H1 (cell line): ENCODE data around the gene MAGI1. TPM values are rescaled to one million over a fixed set of nuclear protein-coding genes. Genes with fewer than 3 reads are reported as not detected.

ENCODE experiments used
- CTCF ChIA-PET: fragments of 300-600 bp; sonication (Branson Sonifier 250); formaldehyde crosslinking; loops from one replicate; lab custom pipeline; 2021; ENCODE audit not compliant: partially characterized antibody; lab: Charles Lee
- POLR2A ChIA-PET: fragments of 300-600 bp; sonication (Branson Sonifier 250); formaldehyde crosslinking; loops from one replicate; lab custom pipeline; 2021; ENCODE audit warnings: inconsistent platforms; ENCODE audit not compliant: partially characterized antibody; lab: Charles Lee
- DNase-seq, 2 experiments: peaks; one replicate each; pipeline versions ENCODE4 v3.0.0 to v3.0.0-alpha.2; 2010 to 2022; ENCODE audit warnings: low spot score in 2 of 2, low read depth in 1 of 2, mixed read lengths in 1 of 2
- FAIRE-seq: peaks from 2 replicates; lab custom pipeline; 2011; peaks lifted over from hg19 to GRCh38; lab: Jason Lieb, UNC
- H2AFZ ChIP-seq: 2 replicates; pipeline ENCODE4 v1.8.1; 2012; ENCODE audit warnings: low read length, inconsistent platforms
- H2AK5ac ChIP-seq: 2 replicates; pipeline ENCODE4 v1.6.1; 2013; ENCODE audit warnings: low read depth, low read length
- H2BK120ac ChIP-seq: replicated peaks from 2 replicates; pipeline ENCODE3; 2013; ENCODE audit warnings: low read depth, low read length, inconsistent platforms
- H2BK12ac ChIP-seq: 2 replicates; pipeline ENCODE4 v1.6.1; 2013; ENCODE audit warnings: low read depth, low read length
- H2BK15ac ChIP-seq: 2 replicates; pipeline ENCODE4 v1.6.1; 2013; ENCODE audit warnings: low read length
- H2BK20ac ChIP-seq: 2 replicates; pipeline ENCODE4 v1.6.1; 2013; ENCODE audit warnings: low read length
- H2BK5ac ChIP-seq: 2 replicates; pipeline ENCODE4 v1.6.1; 2013; ENCODE audit warnings: low read depth, low read length
- H3K14ac ChIP-seq: 2 replicates; pipeline ENCODE4 v1.6.1; 2013; ENCODE audit warnings: inconsistent platforms; ENCODE audit not compliant: insufficient read length
- H3K18ac ChIP-seq: 2 replicates; pipeline ENCODE4 v1.6.1; 2013; ENCODE audit warnings: low read length; ENCODE audit errors: extremely low read depth
- H3K23ac ChIP-seq: 2 replicates; pipeline ENCODE4 v1.6.1; 2013; ENCODE audit warnings: inconsistent platforms; ENCODE audit not compliant: insufficient read length
- H3K23me2 ChIP-seq: 2 replicates; pipeline ENCODE4 v1.6.1; 2013; ENCODE audit warnings: low read depth, low read length
- H3K27ac ChIP-seq: 2 replicates; pipeline ENCODE4 v1.6.1; 2011; ENCODE audit warnings: low read depth, low read length, inconsistent platforms
- H3K27me3 ChIP-seq, 4 experiments: replicated peaks in 1 of 4; 1 replicate in 1 of 4; 2 replicates in 3 of 4; pipeline versions ENCODE4 v1.6.1 to v1.8.1; 2011 to 2013; ENCODE audit warnings: low read length in 3 of 4, mild to moderate bottlenecking in 3 of 4, inconsistent platforms in 2 of 4, mixed read lengths in 2 of 4, moderate library complexity in 1 of 4; ENCODE audit not compliant: control insufficient read depth in 3 of 4, insufficient read depth in 3 of 4; ENCODE audit errors: extremely low read depth in 1 of 4
- H3K36me3 ChIP-seq, 4 experiments: 2 replicates each; pipeline versions ENCODE4 v1.6.1 to v1.8.1; 2011 to 2013; ENCODE audit warnings: mild to moderate bottlenecking in 4 of 4, low read length in 3 of 4, moderate library complexity in 2 of 4, control low read depth in 1 of 4, inconsistent platforms in 1 of 4; ENCODE audit not compliant: insufficient read depth in 4 of 4, control insufficient read depth in 2 of 4
- H3K4ac ChIP-seq: replicated peaks from 2 replicates; pipeline ENCODE3; 2013; ENCODE audit warnings: low read length, low read depth, mixed read lengths, inconsistent platforms; ENCODE audit not compliant: insufficient read length
- H3K4me1 ChIP-seq, 4 experiments: replicated peaks in 1 of 4; 1 replicate in 1 of 4; 2 replicates in 3 of 4; pipeline versions ENCODE4 v1.6.1 to v1.8.1; 2011 to 2013; ENCODE audit warnings: low read length in 3 of 4, inconsistent platforms in 2 of 4, mixed read lengths in 1 of 4; ENCODE audit not compliant: insufficient read depth in 4 of 4, control insufficient read depth in 3 of 4
- H3K4me2 ChIP-seq, 2 experiments: 2 replicates each; pipeline versions ENCODE4 v1.6.1 to v1.8.1; 2011 to 2013; ENCODE audit warnings: low read depth in 2 of 2, low read length in 2 of 2, control low read depth in 1 of 2, inconsistent platforms in 1 of 2, mild to moderate bottlenecking in 1 of 2; ENCODE audit not compliant: insufficient read depth in 1 of 2
- H3K4me3 ChIP-seq, 4 experiments: fragments of 200-600, 300-600 bp in 1 of 4; sonication (generic), shearing (Covaris generic), sonication (Bioruptor Twin) in 1 of 4; 2 replicates each; pipeline versions ENCODE4 v1.5.1 to v1.8.1; 2011 to 2016; ENCODE audit warnings: low read length in 4 of 4, low read depth in 3 of 4, control low read depth in 2 of 4, inconsistent platforms in 2 of 4, mild to moderate bottlenecking in 2 of 4, mixed read lengths in 1 of 4, moderate library complexity in 1 of 4; ENCODE audit not compliant: insufficient read depth in 2 of 4; ENCODE audit errors: extremely low read depth in 1 of 4
- H3K56ac ChIP-seq: replicated peaks from 2 replicates; pipeline ENCODE3; 2013; ENCODE audit warnings: low read depth, mild to moderate bottlenecking, mixed read lengths, low read length, inconsistent platforms; ENCODE audit not compliant: insufficient read length
- H3K79me1 ChIP-seq: 2 replicates; pipeline ENCODE4 v1.6.1; 2013; ENCODE audit warnings: low read depth, low read length, control low read depth
- H3K79me2 ChIP-seq, 2 experiments: 2 replicates each; pipeline versions ENCODE4 v1.6.1 to v1.8.1; 2012 to 2013; ENCODE audit warnings: low read length in 2 of 2, mild to moderate bottlenecking in 2 of 2, inconsistent platforms in 1 of 2; ENCODE audit not compliant: insufficient read depth in 2 of 2, control insufficient read depth in 1 of 2
- H3K9ac ChIP-seq, 4 experiments: replicated peaks in 1 of 4; 1 replicate in 1 of 4; 2 replicates in 3 of 4; pipeline versions ENCODE4 v1.6.1 to v1.8.1; 2011 to 2013; ENCODE audit warnings: low read depth in 3 of 4, low read length in 3 of 4, control low read depth in 2 of 4, mild to moderate bottlenecking in 2 of 4, moderate library complexity in 2 of 4, inconsistent platforms in 1 of 4; ENCODE audit errors: extremely low read depth in 1 of 4
- H3K9me3 ChIP-seq, 2 experiments: 2 replicates each; pipeline versions ENCODE4 v1.6.1 to v1.8.1; 2012 to 2013; ENCODE audit warnings: mild to moderate bottlenecking in 2 of 2, moderate library complexity in 2 of 2, control low read depth in 1 of 2, inconsistent platforms in 1 of 2, low read depth in 1 of 2, low read length in 1 of 2, mixed read lengths in 1 of 2; ENCODE audit not compliant: insufficient read depth in 2 of 2
- H4K20me1 ChIP-seq, 2 experiments: replicated peaks in 1 of 2; 2 replicates each; pipeline versions ENCODE3 to v1.8.1; 2011 to 2013; ENCODE audit warnings: inconsistent platforms in 2 of 2, low read length in 2 of 2, mild to moderate bottlenecking in 1 of 2; ENCODE audit not compliant: insufficient read depth in 2 of 2, control insufficient read depth in 1 of 2
- H4K5ac ChIP-seq: 2 replicates; pipeline ENCODE4 v1.6.1; 2013; ENCODE audit warnings: low read length, low read depth, mixed read lengths, inconsistent platforms; ENCODE audit not compliant: insufficient read length
- H4K8ac ChIP-seq: 2 replicates; pipeline ENCODE4 v1.8.0; 2013; ENCODE audit warnings: mild to moderate bottlenecking, moderate library complexity, low read length, inconsistent platforms; ENCODE audit not compliant: insufficient read depth; ENCODE audit errors: extremely low read depth
- H4K91ac ChIP-seq: replicated peaks from 2 replicates; pipeline ENCODE3; 2013; ENCODE audit warnings: low read length, mixed read lengths, inconsistent platforms; ENCODE audit not compliant: insufficient read length
- FOSL1 ChIP-seq: IDR thresholded peaks from 2 replicates; pipeline ENCODE4 v1.6.1; 2011; ENCODE audit warnings: mild to moderate bottlenecking, low read depth, low read length, moderate library complexity; ENCODE audit not compliant: insufficient read depth
- RAD21 ChIP-seq, 2 experiments: IDR thresholded peaks in 1 of 2; conservative IDR thresholded peaks in 1 of 2; 2 replicates each; pipeline ENCODE4 v1.6.1; 2011; ENCODE audit warnings: low read depth in 2 of 2, low read length in 2 of 2, improper control_type of control experiment in 1 of 2, inconsistent platforms in 1 of 2, mild to moderate bottlenecking in 1 of 2, moderate library complexity in 1 of 2
- SP1 ChIP-seq: IDR thresholded peaks from 2 replicates; pipeline ENCODE4 v1.6.1; 2011; ENCODE audit warnings: low read depth, low read length
- WGBS, 2 experiments: shearing (Covaris generic) in 1 of 2; methylation state at CpG; one replicate each; pipeline versions ENCODE4 v1.1.6 to v1.1.7; 2013 to 2015; ENCODE audit warnings: low lambda C conversion rate in 2 of 2, mixed read lengths in 2 of 2, inconsistent platforms in 1 of 2, low coverage in 1 of 2, missing lambda C conversion rate in 1 of 2; ENCODE audit not compliant: insufficient replicate concordance in 2 of 2, insufficient coverage in 1 of 2, insufficient read length in 1 of 2; ENCODE audit errors: extremely low coverage in 1 of 2, missing lambda C conversion rate in 1 of 2; 5-methylcytosine and 5-hydroxymethylcytosine counted together
- polyA plus RNA-seq, 7 experiments: library from polyadenylated mRNA; depleted of rRNA in 3 of 7; stranded (reverse) in 5 of 7; unstranded in 2 of 7; fragments of >200 nt in 5 of 7; fragments of 200-250 nt in 2 of 7; gene quantifications; 1 replicate in 5 of 7; 2 replicates in 1 of 7; 4 replicates in 1 of 7; pipeline versions ENCODE4 v1.2.1 to v1.2.3, GENCODE V29; 2011 to 2013; ENCODE audit warnings: missing spikeins in 2 of 7, mixed read lengths in 2 of 7
- total RNA-seq: library from RNA; stranded (reverse); fragmentation: NEBNext Ultra II Directional; extraction: Animal tissue kit (Norgen Biotek cat#: 25700); gene quantifications from 2 replicates; pipeline ENCODE4 v1.2.1, GENCODE V29; 2021

Gene MAGI1
- total and polyA plus RNA-seq, 2 of the 8 experiments (the other 6 are each of a cell fraction or from before 2014, with no cell fraction given) = 19.8 to 78.0 TPM

DNA sequence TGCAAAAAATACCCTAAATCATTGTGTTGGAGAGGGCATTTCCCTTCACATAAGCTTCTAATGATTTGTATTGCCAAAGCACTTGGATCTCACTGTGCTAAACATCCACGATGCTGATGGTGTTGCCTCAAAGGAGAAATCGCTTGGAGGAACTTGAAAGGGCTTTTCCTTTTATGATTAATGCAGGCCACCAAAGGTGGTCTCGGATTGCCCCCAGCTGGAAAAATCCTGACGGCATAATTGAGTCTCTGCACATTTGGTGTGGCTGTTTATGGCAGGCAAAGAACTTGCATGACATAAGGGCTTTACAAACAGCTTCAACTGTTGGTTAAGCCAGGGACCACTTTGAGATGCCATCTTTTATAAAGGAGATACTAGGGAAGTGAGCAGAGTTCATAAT is 687.0 kb downstream of the MAGI1 start:
- Histone ChIP-seq H3K27ac (no peak overlapping the region), H3K56ac (no peak overlapping the region), H4K8ac (no peak overlapping the region), H3K36me3 (peaks cover 0 to 9% (median 0%) of the 10 kb centered on the region in 4 experiments; a peak in 1 of 8 replicates), H3K9ac (no peak overlapping the region), H3K4me3 (no peak overlapping the region), H2AK5ac (no peak overlapping the region), H4K20me1 (no peaks in the 10 kb centered on the region), H4K5ac (no peak overlapping the region), H3K23ac (no peak overlapping the region), H3K23me2 (no peaks in the 10 kb centered on the region; the same call in 1 of the 2 replicates), H3K79me2 (no peaks in the 10 kb centered on the region), H3K4me1 (peaks cover 0 to 8% (median 1%) of the 10 kb centered on the region in 4 experiments; a peak in 4 of 7 replicates), H3K4ac (no peak overlapping the region), H2BK5ac (no peak overlapping the region), H3K18ac (no peak overlapping the region), H2BK20ac (no peak overlapping the region), H3K14ac (no peak overlapping the region), H3K27me3 (no peaks in the 10 kb centered on the region), H3K9me3 (no peaks in the 10 kb centered on the region), H2BK12ac (no peak overlapping the region), H2BK120ac (no peak overlapping the region), H2BK15ac (no peak overlapping the region), H4K91ac (no peak overlapping the region), H3K79me1 (no peaks in the 10 kb centered on the region), H3K4me2 (no peak overlapping the region), H2AFZ (no peak overlapping the region)
- peak in 1 of 2 experiments; percentile 3; a peak in 1 of 4 replicates for TF ChIP-seq RAD21 (IDR thresholded peaks at IDR 0.05 in 1 of 2, conservative IDR thresholded peaks at IDR 0.05 in 1 of 2; ENCODE audit: low read depth in 2 of 2, low read length in 2 of 2)
- TF ChIP-seq SP1 = no peak
- TF ChIP-seq FOSL1 = no peak
- ChIA-PET CTCF (no interaction called here), POLR2A (interaction anchor here (0.6 kb wide), 1 partner anchor 87 kb away, joined by 4 read pairs; no protein-coding TSS in a partner anchor)
- WGBS, 2 experiments = 82% methylated on average over 4 of the region's 4 CpGs; no CpG with 5 or more reads in 1 of the 2 experiments
- FAIRE-seq = no peak
- DNase-seq = no peak
